Transverse colon (tissue), 3 donors: Measurements from ENCODE around the gene NFKBIE.

Experiments used
- CTCF ChIP-seq, 5 experiments: fragments of 200-600 bp in 3 of 5; fragments of 450-650 bp in 2 of 5; sonication (generic) in 3 of 5; IDR thresholded peaks; 1 replicate in 2 of 5; 2 replicates in 3 of 5; pipeline ENCODE4 v1.5.1; 2016 to 2017; ENCODE audit warnings: antibody characterized with exemption in 5 of 5, inconsistent platforms in 3 of 5, mild to moderate bottlenecking in 2 of 5, moderate library complexity in 1 of 5
- POLR2A ChIP-seq: fragments of 450-650 bp; IDR thresholded peaks from one replicate; pipeline ENCODE4 v1.6.1; 2016; ENCODE audit warnings: antibody characterized with exemption, mild to moderate bottlenecking, moderate library complexity

GRCh38 chr6:44297063-44298038 is 32.0 kb upstream of the NFKBIE start:
- TF ChIP-seq CTCF (IDR thresholded peaks at IDR 0.05) (no peak), POLR2A (peak; percentile 10)
